Thoracic aorta (tissue), 2 donors: ENCODE data around the gene PCSK2. TPM values are rescaled to one million over a fixed set of nuclear protein-coding genes. Genes with fewer than 3 reads are reported as not detected.

Experiments
- ATAC-seq: fragments of 150-250 bp; one replicate; pipeline ENCODE4 v1.8.0; 2017; ENCODE audit warnings: low read depth; ENCODE audit not compliant: insufficient number of reproducible peaks, low FRiP score
- DNase-seq: peaks from one replicate; pipeline ENCODE4 v3.0.0-alpha.2; 2020; ENCODE audit warnings: low spot score
- H3K27ac ChIP-seq, 2 donors: fragments of 200-600 bp; sonication (generic); 1 replicate in 1 of 2; 2 replicates in 1 of 2; pipeline ENCODE4 v1.5.1; 2016; ENCODE audit warnings: mild to moderate bottlenecking in 2 of 2, moderate library complexity in 2 of 2
- H3K27me3 ChIP-seq: fragments of 200-600 bp; sonication (generic); replicated peaks from 2 replicates; pipeline ENCODE4 v1.6.0; 2016; ENCODE audit warnings: mild to moderate bottlenecking; ENCODE audit not compliant: insufficient read depth
- H3K36me3 ChIP-seq: fragments of 200-600 bp; sonication (generic); one replicate; pipeline ENCODE4 v1.5.1; 2016
- H3K4me1 ChIP-seq, 2 donors: fragments of 200-600 bp; sonication (generic); 1 replicate in 1 of 2; 2 replicates in 1 of 2; pipeline versions ENCODE4 v1.5.1 to v1.6.0; 2016; ENCODE audit warnings: low read depth in 2 of 2, mild to moderate bottlenecking in 1 of 2; ENCODE audit not compliant: control insufficient read depth in 1 of 2
- H3K4me3 ChIP-seq: fragments of 200-600 bp; sonication (generic); 2 replicates; pipeline ENCODE4 v1.5.1; 2016; ENCODE audit warnings: mild to moderate bottlenecking
- H3K9me3 ChIP-seq: fragments of 200-600 bp; sonication (generic); 2 replicates; pipeline ENCODE4 v1.5.1; 2016
- CTCF ChIP-seq: fragments of 200-600 bp; sonication (generic); IDR thresholded peaks from one replicate; pipeline ENCODE4 v1.5.1; 2019; ENCODE audit warnings: antibody characterized with exemption
- total RNA-seq, 2 donors: library from RNA; depleted of rRNA; stranded (reverse); fragments of >200 nt; gene quantifications; one replicate each; pipeline versions ENCODE4 v1.1.0 to v1.2.3, GENCODE V29; 2016

The PCSK2 gene
- total RNA-seq, 2 donors from 2014 or later: 1.2 to 16.2 TPM

GRCh38 chr20:17314264-17314663 is 87.4 kb downstream of the PCSK2 start:
- TF ChIP-seq CTCF: no peak
- ATAC-seq (no peak), DNase-seq (no peak)

GRCh38 chr20:17315407-17316231 is 88.8 kb downstream of the PCSK2 start:
- H3K4me1 ChIP-seq: no peaks in the 10 kb centered on the region
- no peaks in the 10 kb centered on the region for H3K9me3 ChIP-seq
- H3K27me3 ChIP-seq: no peaks in the 10 kb centered on the region
- DNase-seq (no peak), ATAC-seq (no peak)
- no peak for TF ChIP-seq CTCF
- H3K4me3 ChIP-seq: no peak overlapping the region
- no peak overlapping the region for H3K27ac ChIP-seq
- H3K36me3 ChIP-seq: no peaks in the 10 kb centered on the region

More at GRCh38 chr20:17314264-17314663, 87.4 kb downstream of the PCSK2 start:
- Histone ChIP-seq H3K27ac (no peak overlapping the region), H3K9me3 (no peaks in the 10 kb centered on the region), H3K4me1 (no peaks in the 10 kb centered on the region), H3K27me3 (no peaks in the 10 kb centered on the region), H3K4me3 (no peak overlapping the region), H3K36me3 (no peaks in the 10 kb centered on the region)

GRCh38 chr20:17316316-17317038 is 89.6 kb downstream of the PCSK2 start:
- DNase-seq: no peak
- no peak for TF ChIP-seq CTCF

GRCh38 chr20:17317341-17317740 is 90.5 kb downstream of the PCSK2 start:
- no peaks in the 10 kb centered on the region for H3K27me3 ChIP-seq
- no peaks in the 10 kb centered on the region for H3K36me3 ChIP-seq
- H3K4me1 ChIP-seq: no peaks in the 10 kb centered on the region
- ATAC-seq (no peak), DNase-seq (no peak)
- H3K27ac ChIP-seq: no peak overlapping the region
- H3K9me3 ChIP-seq: no peaks in the 10 kb centered on the region
- no peak for TF ChIP-seq CTCF
- H3K4me3 ChIP-seq: no peak overlapping the region

More at GRCh38 chr20:17316316-17317038, 89.6 kb downstream of the PCSK2 start:
- no peaks in the 10 kb centered on the region for H3K27me3 ChIP-seq
- no peaks in the 10 kb centered on the region for H3K4me1 ChIP-seq
- no peaks in the 10 kb centered on the region for H3K36me3 ChIP-seq
- no peak for ATAC-seq
- no peak overlapping the region for H3K27ac ChIP-seq
- H3K4me3 ChIP-seq: no peak overlapping the region
- no peaks in the 10 kb centered on the region for H3K9me3 ChIP-seq

- no peak for DNase-seq
- H3K27ac ChIP-seq: no peak overlapping the region
- H3K27me3 ChIP-seq: no peaks in the 10 kb centered on the region
- TF ChIP-seq CTCF: no peak
- no peaks in the 10 kb centered on the region for H3K4me1 ChIP-seq
- no peaks in the 10 kb centered on the region for H3K9me3 ChIP-seq
- H3K4me3 ChIP-seq: no peak overlapping the region
- no peaks in the 10 kb centered on the region for H3K36me3 ChIP-seq
- no peak for ATAC-seq
Observed at GRCh38 chr20:17320456-17320855, 93.6 kb downstream of the PCSK2 start.
